Mammary epithelial cell (primary cell): ENCODE results near the gene HAUS1.

Experiments
- CTCF ChIP-seq, 2 donors: IDR thresholded peaks in 1 of 2; conservative IDR thresholded peaks in 1 of 2; 2 replicates each; pipeline ENCODE4 v1.5.1; 2011 to 2012; ENCODE audit warnings: inconsistent platforms in 2 of 2, low read length in 2 of 2, mild to moderate bottlenecking in 2 of 2, control low read depth in 1 of 2, low read depth in 1 of 2; ENCODE audit not compliant: insufficient read depth in 1 of 2; ENCODE audit errors: extremely low read depth in 1 of 2
- EZH2 ChIP-seq: IDR thresholded peaks from 2 replicates; pipeline ENCODE4 v1.6.1; 2012; ENCODE audit warnings: low read length, inconsistent platforms, borderline replicate concordance

GRCh38 chr18:46169464-46169941 is 65.3 kb downstream of the HAUS1 start:
- TF ChIP-seq CTCF (conservative IDR thresholded peaks at IDR 0.05 in 1 of 2, IDR thresholded peaks at IDR 0.05 in 1 of 2; ENCODE audit: extremely low read depth in 1 of 2, insufficient read depth in 1 of 2, low read depth in 1 of 2, low read length in 2 of 2) (no peak), EZH2 (no peak)
